Right lobe of liver (tissue), 4 donors: ENCODE results near the gene SLC9A4.

Experiments
- CTCF ChIP-seq, 4 donors: fragments of 200-600 bp in 3 of 4; fragments of 450-650 bp in 1 of 4; IDR thresholded peaks; one replicate each; pipeline versions ENCODE4 v1.5.1 to v1.8.0; 2016 to 2022; ENCODE audit warnings: antibody characterized with exemption in 4 of 4, mild to moderate bottlenecking in 2 of 4
- POLR2A ChIP-seq: fragments of 450-650 bp; IDR thresholded peaks from one replicate; pipeline ENCODE4 v1.6.1; 2017; ENCODE audit warnings: antibody characterized with exemption, mild to moderate bottlenecking
- donor health status: DM: no; HTN: no; CAD: no.
- donor health status: DM: no; HTN: no; CAD: no.
- donor health status: DM: no; HTN: yes; CAD: no.

DNA sequence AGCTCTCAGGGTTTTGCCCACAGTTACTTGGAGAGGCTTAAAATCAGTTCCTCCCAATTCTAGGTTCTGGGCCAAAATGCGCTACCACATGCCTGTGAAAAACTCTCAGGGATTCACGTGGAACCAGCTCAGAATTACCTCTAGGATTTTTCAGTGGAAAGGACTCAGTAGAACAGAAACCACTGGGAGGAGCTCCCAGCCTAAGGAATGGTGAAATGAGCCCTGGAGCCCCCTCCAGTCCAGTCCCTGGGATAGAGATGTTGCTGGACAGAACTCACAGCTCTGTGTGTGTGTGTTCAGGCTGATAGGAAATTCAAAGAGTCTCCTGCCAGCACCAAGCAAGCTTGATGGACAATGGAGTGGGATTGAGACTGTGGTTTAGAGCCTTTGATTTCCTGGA is 21.1 kb upstream of the SLC9A4 start:
- TF ChIP-seq POLR2A (no peak), CTCF (IDR thresholded peaks at IDR 0.05) (no peak)
